Right hindlimb (tissue), 1 donor: ENCODE measurements around the gene MFF.

Experiments
- DNase-seq: peaks from one replicate; pipeline ENCODE4 v3.0.0-alpha.2; 2018

The MFF gene

GRCh38 chr2:227324995-227325838, at the start of gene MFF:
Gene MFF (plus strand): TSS chr2:227325251. CDS start chr2:227330666, 5,415 bp downstream.
- peak; percentile 95 for DNase-seq

GRCh38 chr2:227280895-227281294, 44.2 kb upstream of the MFF start:
- no peak for DNase-seq

GRCh38 chr2:227285741-227286236, 39.3 kb upstream of the MFF start:
- no peak for DNase-seq

- no peak for DNase-seq
These were observed 37.3 kb upstream of the MFF start for GRCh38 chr2:227287771-227288170.

GRCh38 chr2:227292314-227292713, 32.7 kb upstream of the MFF start:
- DNase-seq, result no peak

GRCh38 chr2:227293531-227293930, 31.5 kb upstream of the MFF start:
- DNase-seq, result no peak

- no peak for DNase-seq
These were observed 29.2 kb upstream of the MFF start for GRCh38 chr2:227295806-227296205.

GRCh38 chr2:227296671-227297405, 28.2 kb upstream of the MFF start:
- DNase-seq, result no peak

- DNase-seq, result no peak
These were observed 23.5 kb upstream of the MFF start for GRCh38 chr2:227301523-227301922.

- DNase-seq, result no peak
These were observed 16.3 kb upstream of the MFF start for GRCh38 chr2:227308784-227309183.

GRCh38 chr2:227310756-227311110, 14.3 kb upstream of the MFF start:
- DNase-seq, result no peak

GRCh38 chr2:227311861-227312506, 13.1 kb upstream of the MFF start:
- DNase-seq, result no peak

GRCh38 chr2:227312579-227312978, 12.5 kb upstream of the MFF start:
- DNase-seq, result no peak

GRCh38 chr2:227313310-227313709, 11.7 kb upstream of the MFF start:
- DNase-seq, result no peak

GRCh38 chr2:227317834-227318233, 7.2 kb upstream of the MFF start:
- no peak for DNase-seq

- DNase-seq, result no peak
These were observed 4.6 kb upstream of the MFF start for GRCh38 chr2:227320305-227321094.

- DNase-seq, result no peak
These were observed 2.4 kb upstream of the MFF start for GRCh38 chr2:227322530-227323205.

GRCh38 chr2:227323818-227324217, 1.2 kb upstream of the MFF start:
- DNase-seq, result no peak

- DNase-seq, result peak; percentile 23
These were observed 433 bp upstream of the MFF start for GRCh38 chr2:227324642-227324994.

GRCh38 chr2:227325839-227326195, 766 bp downstream of the MFF start:
- peak; percentile 50 for DNase-seq

GRCh38 chr2:227326783-227327182, 1.7 kb downstream of the MFF start:
- no peak for DNase-seq

GRCh38 chr2:227335713-227336112, 10.7 kb downstream of the MFF start:
- DNase-seq, result no peak
